K562 (cell line): ENCODE data around the gene KRTAP5-5.

ENCODE experiments used
- BCL6 ChIP-seq: fragments of 250-450 bp; sonication (Bioruptor Pico); IDR thresholded peaks from 2 replicates; pipeline ENCODE4 v1.4.0; 2020
- CEBPZ ChIP-seq: fragments of 150-350 bp; IDR thresholded peaks from 2 replicates; pipeline ENCODE4 v1.6.1; 2014; ENCODE audit warnings: low read depth, mild to moderate bottlenecking, low read length, borderline replicate concordance
- DNMT1 ChIP-seq: fragments of 450-650 bp; IDR thresholded peaks from 2 replicates; pipeline ENCODE4 v1.6.1; 2016; ENCODE audit warnings: antibody characterized with exemption, mild to moderate bottlenecking
- FOXJ3 ChIP-seq: sonication (generic); formaldehyde crosslinking; IDR thresholded peaks from 2 replicates; pipeline ENCODE4 v1.4.0; 2020; ENCODE audit warnings: mild to moderate bottlenecking, missing genetic modification reagents
- FOXM1 ChIP-seq, 2 experiments: fragments of 450-650 bp in 1 of 2; sonication (generic) in 1 of 2; formaldehyde crosslinking in 1 of 2; IDR thresholded peaks; 2 replicates each; pipeline versions ENCODE4 v1.6.1 to v1.9.0; 2017 to 2022; ENCODE audit warnings: low read depth in 2 of 2, mild to moderate bottlenecking in 2 of 2, missing genetic modification reagents in 1 of 2, moderate library complexity in 1 of 2
- GABPB1 ChIP-seq: sonication (generic); formaldehyde crosslinking; IDR thresholded peaks from 2 replicates; pipeline ENCODE4 v1.8.0; 2022; ENCODE audit warnings: mild to moderate bottlenecking, missing genetic modification reagents
- GATA2 ChIP-seq: sonication (generic); formaldehyde crosslinking; IDR thresholded peaks from 2 replicates; pipeline ENCODE4 v1.4.0; 2020; ENCODE audit warnings: mild to moderate bottlenecking, missing genetic modification reagents
- KLF16 ChIP-seq: IDR thresholded peaks from 2 replicates; pipeline ENCODE4 v1.6.1; 2016; ENCODE audit warnings: antibody characterized with exemption
- TAF1 ChIP-seq: IDR thresholded peaks from 2 replicates; pipeline ENCODE4 v1.6.1; 2011; ENCODE audit warnings: mild to moderate bottlenecking, low read length, moderate library complexity; ENCODE audit not compliant: insufficient read depth, control insufficient read depth, severe bottlenecking; ENCODE audit errors: extremely low read depth
- ZC3H4 ChIP-seq: sonication (generic); formaldehyde crosslinking; IDR thresholded peaks from 2 replicates; pipeline ENCODE4 v1.9.0; 2021; ENCODE audit warnings: missing genetic modification reagents, borderline replicate concordance
- ZFP36 ChIP-seq: fragments of 150-350 bp; IDR thresholded peaks from 2 replicates; pipeline ENCODE4 v1.6.1; 2018; ENCODE audit warnings: low read length, low read depth; ENCODE audit not compliant: partially characterized antibody
- TF ChIP-seq, protein P1 (sequence below), 3 experiments: IDR thresholded peaks in 2 of 3; conservative IDR thresholded peaks in 1 of 3; 2 replicates each; pipeline ENCODE4 v1.5.1; 2011 to 2012; ENCODE audit warnings: low read length in 3 of 3, mild to moderate bottlenecking in 3 of 3, control low read depth in 2 of 3, improper control_type of control experiment in 1 of 3, inconsistent platforms in 1 of 3, low read depth in 1 of 3, mixed read lengths in 1 of 3, moderate library complexity in 1 of 3; ENCODE audit not compliant: insufficient read depth in 2 of 3
- TF ChIP-seq, protein P2 (sequence below): fragments of 450-650 bp; IDR thresholded peaks from 2 replicates; pipeline ENCODE4 v1.6.1; 2016; ENCODE audit warnings: missing biosample characterization, missing genetic modification characterization
- TF ChIP-seq, protein P3 (sequence below): sonication (generic); formaldehyde crosslinking; IDR thresholded peaks from 2 replicates; pipeline ENCODE4 v1.9.0; 2022; ENCODE audit warnings: mild to moderate bottlenecking, missing genetic modification reagents

- TF ChIP-seq, protein P1, sequence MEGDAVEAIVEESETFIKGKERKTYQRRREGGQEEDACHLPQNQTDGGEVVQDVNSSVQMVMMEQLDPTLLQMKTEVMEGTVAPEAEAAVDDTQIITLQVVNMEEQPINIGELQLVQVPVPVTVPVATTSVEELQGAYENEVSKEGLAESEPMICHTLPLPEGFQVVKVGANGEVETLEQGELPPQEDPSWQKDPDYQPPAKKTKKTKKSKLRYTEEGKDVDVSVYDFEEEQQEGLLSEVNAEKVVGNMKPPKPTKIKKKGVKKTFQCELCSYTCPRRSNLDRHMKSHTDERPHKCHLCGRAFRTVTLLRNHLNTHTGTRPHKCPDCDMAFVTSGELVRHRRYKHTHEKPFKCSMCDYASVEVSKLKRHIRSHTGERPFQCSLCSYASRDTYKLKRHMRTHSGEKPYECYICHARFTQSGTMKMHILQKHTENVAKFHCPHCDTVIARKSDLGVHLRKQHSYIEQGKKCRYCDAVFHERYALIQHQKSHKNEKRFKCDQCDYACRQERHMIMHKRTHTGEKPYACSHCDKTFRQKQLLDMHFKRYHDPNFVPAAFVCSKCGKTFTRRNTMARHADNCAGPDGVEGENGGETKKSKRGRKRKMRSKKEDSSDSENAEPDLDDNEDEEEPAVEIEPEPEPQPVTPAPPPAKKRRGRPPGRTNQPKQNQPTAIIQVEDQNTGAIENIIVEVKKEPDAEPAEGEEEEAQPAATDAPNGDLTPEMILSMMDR (IDR thresholded peaks at IDR 0.05 in 2 of 3, conservative IDR thresholded peaks at IDR 0.05 in 1 of 3; ENCODE audit: insufficient read depth in 2 of 3, low read depth in 1 of 3, low read length in 3 of 3): no peak
- no peak for TF ChIP-seq ZFP36
- TF ChIP-seq DNMT1: no peak
- TF ChIP-seq GABPB1 (CRISPR knock-in tag): no peak
- TF ChIP-seq KLF16: no peak
- TF ChIP-seq, protein P2, sequence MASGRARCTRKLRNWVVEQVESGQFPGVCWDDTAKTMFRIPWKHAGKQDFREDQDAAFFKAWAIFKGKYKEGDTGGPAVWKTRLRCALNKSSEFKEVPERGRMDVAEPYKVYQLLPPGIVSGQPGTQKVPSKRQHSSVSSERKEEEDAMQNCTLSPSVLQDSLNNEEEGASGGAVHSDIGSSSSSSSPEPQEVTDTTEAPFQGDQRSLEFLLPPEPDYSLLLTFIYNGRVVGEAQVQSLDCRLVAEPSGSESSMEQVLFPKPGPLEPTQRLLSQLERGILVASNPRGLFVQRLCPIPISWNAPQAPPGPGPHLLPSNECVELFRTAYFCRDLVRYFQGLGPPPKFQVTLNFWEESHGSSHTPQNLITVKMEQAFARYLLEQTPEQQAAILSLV (tag): no peak
- TF ChIP-seq GATA2 (CRISPR knock-in tag): no peak
- no peak for TF ChIP-seq TAF1
- TF ChIP-seq, protein P3, sequence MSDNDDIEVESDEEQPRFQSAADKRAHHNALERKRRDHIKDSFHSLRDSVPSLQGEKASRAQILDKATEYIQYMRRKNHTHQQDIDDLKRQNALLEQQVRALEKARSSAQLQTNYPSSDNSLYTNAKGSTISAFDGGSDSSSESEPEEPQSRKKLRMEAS (CRISPR knock-in tag): no peak
- TF ChIP-seq CEBPZ: no peak
- no peak for TF ChIP-seq ZC3H4 (CRISPR knock-in tag)
- TF ChIP-seq BCL6 (CRISPR knock-in tag): no peak
- no peak for TF ChIP-seq FOXM1 (IDR thresholded peaks at IDR 0.05; ENCODE audit: low read depth)
- no peak for TF ChIP-seq FOXM1 (CRISPR knock-in tag; IDR thresholded peaks at IDR 0.05; ENCODE audit: low read depth)
- no peak for TF ChIP-seq FOXJ3
Observed at GRCh38 chr11:1656061-1656441, 26.5 kb downstream of the KRTAP5-5 start.
